Posterior vena cava (tissue), 2 donors: ENCODE results near the gene ELANE. TPM values are rescaled to one million over a fixed set of nuclear protein-coding genes. Genes with fewer than 3 reads are reported as not detected.
A peak's percentile ranks its signal among the peaks of the same experiment; 100 is the strongest.
"Not testable (repeated sequence)": the region's sequence is repeated elsewhere in the genome, so short reads cannot be mapped to it uniquely, and the experiment has no call there.

ENCODE experiments used
- DNase-seq: peaks from one replicate; pipeline ENCODE4 v3.0.0-alpha.2; 2020; ENCODE audit warnings: low spot score
- intact Hi-C, 2 donors: fragments of 100-400 bp; cut with DNase I; formaldehyde crosslinking; loops; one replicate each; pipeline versions ENCODE4 v1.14.1 to v1.14.2; 2022 to 2023
- total RNA-seq, 2 donors: library from RNA; stranded (reverse); fragmentation: NEBNext Ultra II Directional; extraction: Animal tissue kit (Norgen Biotek cat#: 25700); gene quantifications; one replicate each; pipeline ENCODE4 v1.2.1, GENCODE V29; 2021
- donor health status: DM: yes; HTN: yes; CAD: no.
- donor health status: DM: yes; HTN: yes; CAD: no.

ELANE gene
- total RNA-seq, 2 donors from 2014 or later: 0.33 to 2.2 TPM

DNA sequence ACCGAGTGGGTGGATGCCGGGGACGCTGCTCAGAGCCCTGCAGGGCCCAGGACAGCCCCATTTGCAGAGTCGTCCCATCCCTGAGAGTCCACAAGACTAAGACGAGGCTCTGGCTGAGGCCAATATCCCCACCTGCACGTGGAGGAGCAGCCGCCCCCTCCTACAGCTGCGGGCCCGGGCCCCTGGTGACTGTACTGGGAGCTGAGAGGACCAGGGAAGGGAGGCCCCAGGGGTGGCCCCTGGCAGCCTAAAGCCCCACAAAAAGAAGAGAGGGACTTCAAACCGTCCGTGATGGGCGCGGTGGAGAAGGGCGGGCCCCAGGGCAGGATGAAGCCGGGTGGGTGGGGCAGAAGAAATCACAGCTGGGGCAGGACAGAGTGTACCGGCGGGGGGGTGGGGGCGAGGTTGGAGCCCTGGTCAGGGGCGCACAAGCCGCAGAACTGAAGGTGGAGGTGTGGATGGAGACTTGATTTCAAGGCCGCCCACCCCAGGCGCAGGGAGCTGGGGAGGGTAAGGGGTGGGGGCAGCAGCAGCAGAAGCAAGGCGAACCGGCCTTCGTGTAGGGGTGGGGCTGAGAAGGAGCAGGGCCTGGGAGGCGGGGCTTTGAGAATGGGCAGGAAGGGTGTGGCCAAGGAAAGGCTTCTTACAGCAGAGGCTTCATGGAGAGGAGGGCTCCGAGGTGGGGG is 20.3 kb downstream of the ELANE start:
- intact Hi-C loops: no loop called here
- DNase-seq: peak; percentile 91

DNA sequence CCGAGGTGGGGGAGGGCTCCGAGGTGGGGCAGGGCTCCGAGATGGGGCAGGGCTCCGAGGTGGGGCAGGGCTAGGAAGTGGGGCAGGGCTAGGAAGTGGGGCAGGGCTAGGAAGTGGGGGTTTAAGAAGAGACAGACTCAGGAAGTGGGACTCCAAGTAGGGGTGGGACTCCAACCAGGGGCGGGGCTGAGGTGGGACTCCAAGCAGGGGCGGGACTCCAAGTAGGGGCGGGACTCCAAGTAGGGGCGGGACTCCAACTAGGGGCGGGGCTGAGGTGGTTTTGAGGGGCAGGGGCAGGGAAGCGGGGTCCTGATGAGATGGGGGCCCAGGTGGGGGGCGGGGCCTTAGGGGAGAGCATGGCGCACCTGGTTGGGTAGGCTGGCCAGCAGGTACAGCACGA is 21.0 kb downstream of the ELANE start:
- intact Hi-C loops: no loop called here
- DNase-seq: no peak

DNA sequence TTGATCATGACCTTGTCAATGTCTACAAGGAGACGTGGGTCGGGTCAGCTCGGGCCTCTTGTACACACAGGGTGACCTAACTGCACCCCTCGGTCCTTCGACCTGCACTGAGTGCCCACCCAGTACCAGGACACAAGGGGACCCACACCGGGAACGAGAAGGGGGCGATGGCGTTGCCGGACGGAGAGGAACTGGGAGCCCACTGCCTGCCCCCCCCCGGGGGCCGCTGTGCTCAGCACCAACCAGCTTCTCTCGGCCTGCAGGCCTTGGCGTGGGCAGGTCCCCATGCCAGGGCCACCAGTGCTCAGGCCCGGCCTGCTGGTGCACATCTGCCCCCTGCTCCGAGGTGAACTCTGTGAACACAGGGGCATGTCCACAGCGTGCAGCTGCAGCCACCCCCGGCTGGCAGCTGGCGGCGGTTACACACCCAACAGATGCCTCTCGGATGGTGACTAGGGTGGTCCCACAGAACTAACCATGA is 21.5 kb downstream of the ELANE start:
- DNase-seq: peak; percentile 79
- intact Hi-C loops: no loop called here

DNA sequence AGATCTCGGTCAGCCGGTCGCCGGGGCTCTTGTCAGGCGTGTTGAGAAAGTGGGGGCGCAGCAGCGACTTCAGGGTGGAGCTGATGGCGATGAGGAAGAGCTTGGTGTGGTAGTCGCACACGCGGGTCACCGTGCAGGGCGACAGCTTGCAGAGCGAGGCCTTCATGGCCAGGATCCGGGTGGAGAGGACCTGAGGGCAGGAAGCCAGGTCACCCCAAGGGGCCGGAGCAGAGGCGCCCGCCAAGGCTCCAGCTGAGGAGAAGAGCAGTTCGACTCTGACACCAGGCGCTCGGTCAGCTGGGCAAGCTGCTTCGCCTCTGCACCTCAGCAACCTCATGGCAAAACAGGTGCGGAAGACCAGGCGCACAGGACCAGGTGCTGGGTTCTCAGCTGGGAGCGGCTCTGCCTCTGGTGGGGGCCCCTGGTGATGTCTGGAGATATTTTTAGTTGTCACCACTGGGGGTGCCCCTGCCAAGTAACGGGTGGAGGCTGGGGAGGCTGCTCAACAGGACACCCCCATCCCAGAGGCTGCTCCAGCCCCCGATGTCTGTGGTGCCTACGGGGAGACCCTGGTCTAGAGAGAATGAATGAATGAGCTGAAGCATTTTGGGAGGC is 23.3 kb downstream of the ELANE start:
- intact Hi-C loops: no loop called here
- DNase-seq: no peak

DNA sequence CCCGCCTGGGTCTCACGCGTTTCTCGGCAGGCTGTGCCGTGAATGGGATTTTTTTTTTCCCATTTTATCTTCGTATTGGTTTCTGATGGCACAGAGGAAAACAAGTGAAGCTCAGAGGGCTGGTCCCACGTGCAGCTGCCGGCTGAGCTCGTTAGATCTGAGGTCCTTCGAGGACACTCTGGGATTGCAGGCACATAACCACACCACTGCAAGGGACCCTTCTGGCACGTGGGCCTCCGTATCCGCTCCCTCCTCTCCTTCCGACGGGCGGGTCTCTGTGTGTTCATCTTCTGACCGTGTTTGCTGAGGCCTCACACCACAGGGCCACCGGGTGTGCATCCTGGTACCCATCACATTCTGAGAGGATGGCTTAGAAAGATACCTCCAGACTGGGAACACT is 24.0 kb downstream of the ELANE start:
- intact Hi-C loops: no loop called here
- DNase-seq: no peak

DNA sequence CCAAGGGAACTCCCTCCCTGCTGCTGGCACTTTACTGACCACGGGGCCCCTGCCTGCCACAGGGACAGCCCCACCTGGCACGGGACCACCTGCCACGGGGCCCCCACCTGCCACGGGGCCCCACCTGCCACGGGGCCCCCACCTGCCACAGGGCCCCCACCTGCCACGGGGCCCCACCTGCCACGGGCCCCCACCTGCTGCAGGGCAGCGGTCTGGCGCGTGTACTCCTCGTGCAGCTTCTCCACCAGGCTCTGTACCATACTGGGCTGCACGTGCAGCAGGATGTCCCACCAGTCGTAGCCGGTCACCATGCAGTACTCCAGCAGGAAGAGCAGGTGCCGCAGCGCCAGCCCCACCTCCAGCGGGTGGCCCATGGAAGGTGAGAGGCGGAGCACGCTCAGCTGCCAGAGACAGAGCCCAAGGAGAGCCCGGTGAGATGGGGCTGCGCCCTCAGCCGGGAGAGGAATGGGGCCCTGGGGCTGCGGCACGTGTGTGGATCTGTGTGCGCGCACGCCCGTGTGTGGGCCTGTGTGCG is 24.7 kb downstream of the ELANE start:
- DNase-seq: no peak
- intact Hi-C loops: no loop called here

DNA sequence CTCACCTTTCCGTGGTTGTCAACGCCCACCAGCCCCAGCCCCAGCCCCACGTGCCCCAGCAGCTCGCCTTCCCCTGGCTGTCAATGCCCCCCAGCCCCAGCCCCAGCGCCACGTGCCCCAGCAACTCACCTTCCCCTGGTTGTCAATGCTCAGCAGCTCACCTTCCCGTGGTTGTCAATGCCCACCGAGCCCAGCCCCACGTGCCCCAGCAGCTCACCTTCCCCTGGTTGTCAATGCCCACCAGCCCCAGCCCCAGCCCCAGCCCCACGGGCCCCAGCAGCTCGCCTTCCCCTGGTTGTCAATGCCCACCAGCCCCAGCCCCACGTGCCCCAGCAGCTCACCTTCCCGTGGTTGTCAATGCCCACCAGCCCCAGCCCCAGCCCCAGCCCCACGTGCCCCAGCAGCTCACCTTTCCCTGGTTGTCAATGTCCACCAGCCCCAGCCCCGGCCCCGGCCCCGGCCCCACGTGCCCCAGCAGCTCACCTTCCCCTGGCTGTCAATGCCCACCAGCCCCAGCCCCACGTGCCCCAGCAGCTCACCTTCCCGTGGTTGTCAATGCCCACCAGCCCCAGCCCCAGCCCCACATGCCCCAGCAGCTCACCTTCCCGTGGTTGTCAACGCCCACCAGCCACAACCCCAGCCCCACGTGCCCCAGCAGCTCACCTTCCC is 26.0 kb downstream of the ELANE start:
- DNase-seq, intact Hi-C loops: not testable (repeated sequence)

DNA sequence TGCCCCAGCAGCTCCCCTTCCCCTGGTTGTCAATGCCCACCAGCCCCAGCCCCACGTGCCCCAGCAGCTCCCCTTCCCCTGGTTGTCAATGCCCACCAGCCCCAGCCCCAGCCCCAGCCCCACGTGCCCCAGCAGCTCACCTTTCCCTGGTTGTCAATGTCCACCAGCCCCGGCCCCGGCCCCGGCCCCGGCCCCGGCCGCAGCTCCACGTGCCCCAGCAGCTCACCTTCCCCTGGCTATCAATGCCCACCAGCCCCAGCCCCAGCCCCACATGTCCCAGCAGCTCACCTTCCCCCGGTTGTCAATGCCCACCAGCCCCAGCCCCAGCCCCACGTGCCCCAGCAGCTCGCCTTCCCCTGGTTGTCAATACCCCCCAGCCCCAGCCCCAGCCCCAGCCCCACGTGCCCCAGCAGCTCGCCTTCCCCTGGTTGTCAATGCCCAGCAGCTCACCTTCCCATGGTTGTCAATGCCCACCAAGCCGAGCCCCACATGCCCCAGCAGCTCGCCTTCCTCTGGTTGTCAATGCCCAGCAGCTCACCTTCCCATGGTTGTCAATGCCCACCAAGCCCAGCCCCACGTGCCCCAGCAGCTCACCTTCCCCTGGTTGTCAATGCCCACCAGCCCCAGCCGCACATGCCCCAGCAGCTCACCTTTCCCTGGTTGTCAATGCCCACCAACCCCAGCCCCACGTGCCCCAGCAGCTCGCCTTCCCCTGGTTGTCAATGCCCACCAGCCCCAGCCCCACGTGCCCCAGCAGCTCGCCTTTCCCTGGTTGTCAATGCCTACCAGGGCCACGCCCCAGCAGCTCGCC is 26.9 kb downstream of the ELANE start:
- intact Hi-C loops: not testable (repeated sequence)
- DNase-seq: peak; percentile 78

DNA sequence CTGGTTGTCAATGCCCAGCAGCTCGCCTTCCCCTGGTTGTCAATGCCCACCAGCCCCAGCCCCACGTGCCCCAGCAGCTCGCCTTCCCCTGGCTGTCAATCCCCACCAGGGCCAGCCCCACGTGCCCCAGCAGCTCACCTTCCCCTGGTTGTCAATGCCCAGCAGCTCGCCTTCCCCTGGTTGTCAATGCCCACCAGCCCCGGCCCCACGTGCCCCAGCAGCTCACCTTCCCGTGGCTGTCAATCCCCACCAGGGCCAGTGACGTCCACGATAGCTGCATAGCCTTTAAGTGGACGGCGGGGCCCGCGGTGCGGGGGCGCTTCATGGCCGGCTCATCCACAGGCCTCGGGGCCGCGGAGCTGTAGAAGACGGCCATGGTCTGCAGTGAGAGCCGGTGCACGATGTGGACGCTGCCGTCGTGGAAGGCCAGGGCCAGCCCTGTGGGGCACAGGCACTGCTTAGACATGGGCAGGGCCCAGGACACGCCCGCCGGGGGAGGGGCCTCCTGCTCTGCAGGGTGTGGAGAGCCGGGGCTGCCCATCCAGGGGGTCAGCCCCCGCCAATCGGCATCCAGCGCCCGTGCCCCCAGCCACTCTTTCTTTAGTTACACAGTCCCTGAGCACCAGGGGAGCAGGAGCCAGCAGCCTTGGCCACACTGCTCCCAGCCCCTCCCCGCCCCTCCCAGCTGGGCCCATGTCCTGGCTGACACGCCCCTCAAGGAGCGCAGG is 27.8 kb downstream of the ELANE start:
- DNase-seq: peak; percentile 70
- intact Hi-C loops: loop anchor here in 1 of 2 donors (10.0 kb wide), 1 partner anchor 295 kb away; the partner anchor contains the start of gene SBNO2

DNA sequence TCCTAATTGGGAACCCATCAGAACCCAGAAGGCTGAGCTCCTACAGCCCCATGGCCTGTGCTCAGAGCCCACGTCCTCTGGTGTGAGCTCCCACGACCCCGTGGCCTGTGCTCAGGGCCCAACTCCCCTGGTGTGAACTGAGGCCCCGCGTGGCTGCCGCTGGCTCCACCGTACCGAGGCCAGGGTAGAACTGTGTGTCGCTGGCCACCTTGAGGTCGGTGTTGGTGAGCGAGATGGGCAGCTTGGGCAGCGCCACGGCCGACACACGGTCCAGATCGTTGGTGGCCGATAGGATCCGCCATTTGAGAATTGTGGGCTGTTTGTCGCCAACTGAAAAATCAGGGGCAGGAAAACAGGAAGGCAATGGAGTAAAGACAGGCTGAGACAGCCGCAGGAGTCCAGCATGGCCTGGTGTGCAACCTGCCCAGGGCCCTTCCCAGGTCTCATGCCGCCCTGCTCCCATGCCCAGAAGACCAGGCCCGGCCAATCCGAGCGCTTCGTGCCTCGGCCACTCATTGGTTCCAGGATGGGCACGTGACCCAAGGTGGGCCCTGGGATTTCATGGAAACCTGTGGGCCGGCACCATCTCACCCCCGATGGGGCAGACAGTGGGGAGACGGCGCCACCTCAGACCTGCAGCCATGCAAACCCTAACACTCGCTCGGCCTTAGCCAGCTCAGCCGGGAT is 29.4 kb downstream of the ELANE start:
- DNase-seq: no peak
- intact Hi-C loops: loop anchor here in 1 of 2 donors (10.0 kb wide), 1 partner anchor 293 kb away; the partner anchor contains the start of gene SBNO2

DNA sequence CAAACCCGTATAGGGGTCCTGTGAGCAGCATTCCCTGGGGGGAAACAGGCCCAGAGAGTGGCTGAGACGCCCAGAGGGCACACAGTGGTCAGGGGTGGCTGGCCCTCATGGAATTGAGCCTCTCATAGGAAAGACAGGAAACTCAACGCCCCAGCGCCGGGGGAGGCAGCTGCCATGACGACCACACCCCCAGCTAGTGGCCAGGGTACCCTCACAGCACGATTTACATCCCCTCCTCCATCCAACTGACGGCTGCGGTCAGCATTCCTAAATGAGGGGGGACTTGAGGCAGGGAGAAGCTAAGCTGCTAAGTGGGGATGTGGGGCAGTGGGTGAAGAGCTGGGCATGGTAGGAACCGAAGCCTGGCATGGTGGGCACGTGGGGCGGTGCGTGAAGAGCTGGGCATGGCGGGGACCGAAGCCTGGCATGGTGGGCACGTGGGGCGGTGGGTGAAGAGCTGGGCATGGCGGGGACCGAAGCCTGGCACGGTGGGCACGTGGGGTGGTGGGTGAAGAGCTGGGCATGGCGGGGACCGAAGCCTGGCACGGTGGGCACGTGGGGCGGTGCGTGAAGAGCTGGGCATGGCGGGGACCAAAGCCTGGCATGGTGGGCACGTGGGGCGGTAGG is 30.9 kb downstream of the ELANE start:
- intact Hi-C loops: loop anchor here in 1 of 2 donors (10.0 kb wide), 1 partner anchor 292 kb away; the partner anchor contains the start of gene SBNO2
- no peak for DNase-seq

DNA sequence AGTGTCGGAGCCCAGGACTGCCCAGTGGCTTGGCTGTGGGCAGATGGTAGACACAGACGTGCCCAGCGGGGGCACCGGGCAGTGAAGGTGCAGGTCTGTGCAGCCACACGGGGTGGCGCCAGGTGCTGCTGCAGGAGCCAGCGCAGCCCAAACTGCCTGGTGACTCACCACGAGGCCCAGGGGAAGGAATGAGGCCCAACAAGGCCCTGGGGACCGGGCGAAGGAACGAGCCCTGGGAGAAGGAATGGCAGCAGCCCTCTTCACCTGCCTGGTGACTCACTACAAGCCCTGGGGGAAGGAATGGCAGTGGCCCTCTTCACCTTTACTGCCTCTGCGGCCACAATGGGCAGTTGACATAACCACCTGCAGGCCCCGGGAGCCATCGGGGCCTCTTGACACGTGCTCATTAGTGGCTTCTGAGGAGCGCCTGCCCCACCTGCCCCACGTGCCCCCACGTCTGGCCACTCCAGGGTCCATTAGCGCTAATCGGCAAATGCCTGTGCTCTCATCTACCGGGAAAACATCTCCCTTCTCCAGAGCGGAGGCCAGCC is 31.6 kb downstream of the ELANE start:
- intact Hi-C loops: loop anchor here in 1 of 2 donors (10.0 kb wide), 1 partner anchor 291 kb away; the partner anchor contains the start of gene SBNO2
- DNase-seq: no peak

DNA sequence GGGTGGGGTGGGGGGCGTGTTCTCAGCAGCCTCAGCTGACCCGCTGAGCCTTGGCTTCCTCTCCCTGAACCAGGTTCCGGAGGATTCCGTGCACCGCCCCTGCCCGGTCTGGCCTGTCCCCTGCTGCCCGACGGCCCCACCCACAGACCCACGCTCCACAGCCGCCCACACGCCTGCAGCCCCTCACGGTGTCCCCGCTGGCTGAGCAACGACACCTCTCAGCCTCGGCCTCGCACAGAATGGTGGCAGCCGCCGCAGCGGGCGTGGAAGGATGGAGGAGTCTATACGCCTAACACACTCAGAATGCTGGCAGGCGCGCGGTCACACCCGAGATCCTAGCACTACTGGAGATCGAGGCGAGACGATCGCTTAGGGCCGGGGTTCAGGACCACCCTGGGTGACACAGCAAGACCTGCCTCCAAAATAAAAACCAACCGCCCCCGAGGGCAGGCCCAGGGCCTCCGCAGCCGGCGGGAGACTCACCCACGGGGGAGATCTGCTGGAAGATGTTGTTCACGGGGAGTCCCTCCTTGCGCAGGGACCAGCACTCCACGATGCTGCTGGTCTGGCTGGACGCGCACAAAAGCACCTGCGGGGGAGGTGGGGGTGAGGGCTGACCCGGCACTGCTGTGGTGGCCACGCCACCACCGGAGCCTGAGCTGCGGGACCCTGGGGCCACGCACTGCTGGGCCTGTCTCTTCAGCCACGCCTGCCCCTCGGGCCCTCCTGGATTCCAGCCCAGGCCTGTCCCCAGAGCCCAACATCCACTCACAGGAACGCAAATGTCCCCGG is 32.5 kb downstream of the ELANE start:
- intact Hi-C loops: loop anchor here in 1 of 2 donors (10.0 kb wide), 1 partner anchor 290 kb away; the partner anchor contains the start of gene SBNO2

DNA sequence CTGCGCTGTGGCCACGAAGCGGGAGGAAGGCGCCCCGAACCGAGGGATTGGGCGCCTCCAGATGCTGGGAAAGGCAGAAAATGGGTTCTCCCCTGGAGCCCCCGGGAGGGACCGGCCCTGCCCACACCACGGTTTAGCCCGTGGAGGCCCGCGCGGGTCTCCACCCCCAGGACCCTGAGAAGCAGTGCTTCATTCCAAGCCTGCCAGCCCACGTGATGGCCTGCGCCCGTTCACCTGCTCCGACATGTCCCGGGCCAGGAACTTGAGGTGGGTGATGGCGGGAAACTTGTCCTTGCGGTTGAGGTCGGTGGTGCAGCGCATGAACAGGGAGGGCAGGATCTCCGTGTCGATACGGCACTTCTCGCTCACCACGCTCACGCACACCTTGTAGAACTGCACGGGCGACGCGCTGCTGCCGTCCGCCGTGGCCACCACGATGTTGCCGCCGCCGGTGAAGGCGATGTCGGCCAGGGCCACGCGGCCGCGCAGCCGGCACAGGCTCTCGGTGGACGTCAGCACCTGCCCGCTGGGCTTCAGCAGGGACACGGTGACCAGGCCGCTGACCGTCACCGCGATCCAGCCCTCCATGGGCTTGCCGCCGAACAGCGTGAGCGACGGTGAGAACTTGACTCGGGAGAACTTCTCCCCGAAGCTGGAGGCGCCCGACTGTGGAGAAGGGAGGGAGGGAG is 33.6 kb downstream of the ELANE start:
- intact Hi-C loops: loop anchor here in 1 of 2 donors (10.0 kb wide), 1 partner anchor 289 kb away; the partner anchor contains the start of gene SBNO2
- no peak for DNase-seq

More for the DNA sequence above, 32.5 kb downstream of the ELANE start:
- no peak for DNase-seq

DNA sequence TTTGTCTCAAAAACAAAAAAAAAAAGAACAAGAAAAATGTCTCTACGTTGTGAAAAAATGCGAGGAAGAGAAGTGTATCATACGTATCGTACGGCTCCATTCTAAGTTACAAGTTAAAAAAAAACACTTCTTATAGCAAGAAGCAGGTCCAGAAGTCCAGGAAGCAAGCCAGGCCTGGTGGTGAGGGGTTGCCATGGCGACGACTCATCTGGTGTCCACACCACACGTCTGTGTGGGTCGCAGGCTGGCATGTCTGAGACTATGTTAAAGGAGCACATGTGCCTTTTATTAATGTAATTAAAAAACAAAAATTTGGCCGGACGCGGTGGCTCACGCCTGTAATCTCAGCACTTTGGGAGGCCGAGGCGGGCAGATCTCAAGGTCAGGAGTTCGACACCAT is 35.0 kb downstream of the ELANE start:
- intact Hi-C loops: loop anchor here in 1 of 2 donors (10.0 kb wide), 1 partner anchor 288 kb away; the partner anchor contains the start of gene SBNO2

More for the DNA sequence above, 35.0 kb downstream of the ELANE start:
- no peak for DNase-seq
